ENCODE results near the gene GFER.
"Not testable (repeated sequence)": the region's sequence is repeated elsewhere in the genome, so short reads cannot be mapped to it uniquely, and the experiment has no call there.

GFER gene

GRCh38 chr16:2028620-2029220, 44.7 kb downstream of the GFER start:
- DNase-seq: no peak

- DNase-seq: no peak
Measured at GRCh38 chr16:2029350-2029749, 45.4 kb downstream of the GFER start.

DNA sequence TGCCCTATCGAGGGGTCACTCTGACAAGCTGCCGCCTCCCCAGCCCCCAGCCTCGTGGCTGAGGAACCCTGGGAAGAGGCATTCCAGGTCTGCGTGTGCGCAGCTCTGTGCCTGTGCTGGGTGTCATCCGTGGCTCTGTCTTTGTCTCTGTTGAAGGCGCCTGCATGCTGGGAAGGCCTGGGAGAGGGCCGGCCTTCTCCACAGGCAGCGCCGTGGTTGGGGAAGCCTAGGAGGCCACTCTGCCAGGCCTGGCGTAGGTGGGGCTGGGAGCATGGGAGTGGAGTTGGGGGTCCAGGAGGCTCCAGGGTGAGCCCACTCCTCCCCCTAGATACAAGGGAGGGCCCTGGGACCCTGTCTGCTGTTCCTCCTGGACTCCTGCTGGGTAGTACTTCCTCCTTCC, 46.0 kb downstream of the GFER start:
- no peak for DNase-seq

- no peak for DNase-seq
Measured at GRCh38 chr16:2031081-2031577, 47.1 kb downstream of the GFER start.

- DNase-seq: no peak
Measured at GRCh38 chr16:2032285-2033056, 48.5 kb downstream of the GFER start.

DNA sequence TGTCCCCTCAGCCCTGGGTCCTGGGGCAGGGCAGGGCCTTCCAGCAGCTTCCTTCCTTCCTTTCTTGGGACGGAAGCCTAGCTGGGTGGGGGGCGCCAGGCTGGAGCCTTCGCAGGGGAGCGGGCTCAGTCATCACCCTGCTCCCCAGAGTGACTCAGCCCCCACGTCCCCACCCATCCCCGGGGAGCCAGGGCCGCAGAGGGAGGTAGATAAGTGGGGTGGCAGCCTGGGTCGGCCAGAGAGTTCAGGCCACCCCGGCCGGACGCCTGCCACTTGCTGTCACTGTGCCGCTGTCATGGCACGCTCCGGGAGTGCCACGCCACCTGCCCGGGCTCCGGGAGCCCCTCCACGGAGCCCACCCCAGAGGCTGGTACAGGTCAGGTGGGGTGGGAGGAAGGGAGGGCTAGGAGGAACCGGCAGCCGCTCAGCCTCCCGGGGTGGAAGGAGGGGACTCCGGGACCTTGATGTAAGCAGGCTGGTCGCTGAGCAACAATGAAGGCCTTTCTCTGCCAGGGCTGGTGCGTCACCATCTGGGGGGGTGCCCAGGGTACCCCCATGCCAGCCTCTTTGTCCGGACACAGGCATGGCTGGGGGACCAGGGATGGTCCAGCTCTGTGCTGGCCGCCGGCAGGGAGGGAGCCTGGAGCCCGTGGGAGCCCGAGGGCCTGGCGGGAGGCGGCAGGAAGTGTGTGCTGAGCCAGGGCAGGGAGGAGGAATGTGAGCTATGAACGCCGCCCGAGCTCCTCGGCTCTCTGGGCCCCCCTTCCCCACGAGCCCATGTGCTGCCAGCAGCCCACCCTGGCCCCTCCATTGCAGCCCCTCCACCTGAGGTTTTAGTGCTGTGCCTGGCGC, 49.3 kb downstream of the GFER start:
- no peak for DNase-seq

- not testable (repeated sequence) for DNase-seq
Measured at GRCh38 chr16:2033909-2034695, 50.1 kb downstream of the GFER start.

- DNase-seq: no peak
Measured at GRCh38 chr16:2034696-2035430, 50.9 kb downstream of the GFER start.

- DNase-seq: no peak
Measured at GRCh38 chr16:2035431-2036199, 51.6 kb downstream of the GFER start.

- no peak for DNase-seq
Measured at GRCh38 chr16:2036200-2036966, 52.4 kb downstream of the GFER start.

DNA sequence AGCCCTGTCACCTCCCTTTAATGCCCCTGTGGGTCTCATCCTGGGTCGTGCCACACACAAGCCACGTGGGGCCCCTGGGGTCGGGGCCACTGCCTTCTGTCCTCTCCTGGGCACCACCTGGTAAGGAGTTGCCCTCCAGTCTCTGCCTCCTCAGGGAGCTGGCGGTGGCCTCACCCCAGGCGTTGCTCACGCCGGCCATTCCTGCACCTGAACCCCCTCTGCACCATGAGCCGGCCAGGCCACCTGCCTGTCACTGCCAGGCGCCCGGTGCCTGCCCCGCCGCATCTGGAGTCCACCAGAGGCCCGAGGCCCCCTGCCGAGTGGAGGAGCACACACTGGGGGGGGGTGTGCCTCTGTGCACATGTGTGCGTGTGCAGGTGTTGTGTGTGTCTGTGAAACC, 53.1 kb downstream of the GFER start:
- no peak for DNase-seq

All from stimulated activated CD4-positive, alpha-beta T cell treated with anti-CD3 and anti-CD28 coated beads, Interleukin-4, amount 100 ng/mL, for 4 hours (primary cell).